Measurements from ENCODE around the gene ADAM30. TPM values are rescaled to one million over a fixed set of nuclear protein-coding genes. Genes with fewer than 3 reads are reported as not detected.

The ADAM30 gene
- polyA plus RNA-seq, 4 donors = not detected

Other genes starting within 250 kb of the ADAM30 start
- gene ZNF697, start 248.2 kb downstream of the ADAM30 start, polyA plus RNA-seq (ENCODE audit: insufficient read length in 4 of 4) = 10 to 100 TPM; 14.4 to 22.0 (median 20.5) TPM
- gene PHGDH, start 184.6 kb downstream of the ADAM30 start, polyA plus RNA-seq (ENCODE audit: insufficient read length in 4 of 4) = 100 to 1,000 TPM; 117 to 273 (median 258) TPM
- 100 to 1,000 TPM in 2 of 4 donors, 10 to 100 TPM in 1, 1 to 10 TPM in 1; 3.9 to 140 (median 99.4) TPM for gene HMGCS2, start 127.6 kb downstream of the ADAM30 start, polyA plus RNA-seq (ENCODE audit: insufficient read length in 4 of 4)
- 1 to 10 TPM in 3 of 4 donors, not detected in 1; 1.1 to 1.6 (median 1.2) TPM for gene REG4, start 85.1 kb downstream of the ADAM30 start, polyA plus RNA-seq (ENCODE audit: insufficient read length in 4 of 4)
- gene NOTCH2, start 173.1 kb upstream of the ADAM30 start, polyA plus RNA-seq (ENCODE audit: insufficient read length in 4 of 4) = 100 to 1,000 TPM; 136 to 343 (median 156) TPM

Data from left renal pelvis (tissue), 4 donors.